HepG2 (cell line): Measurements from ENCODE around the gene DDAH2. TPM values are rescaled to one million over a fixed set of nuclear protein-coding genes. Genes with fewer than 3 reads are reported as not detected.

ENCODE experiments used
- DDIT3 ChIP-seq: sonication (generic); formaldehyde crosslinking; IDR thresholded peaks from 2 replicates; pipeline ENCODE4 v1.4.0; 2020; ENCODE audit warnings: mild to moderate bottlenecking, missing genetic modification reagents
- ELF3 ChIP-seq: IDR thresholded peaks from 2 replicates; pipeline ENCODE4 v1.6.1; 2016; ENCODE audit warnings: missing genetic modification reagents, missing compliant biosample characterization
- HDAC6 ChIP-seq: fragments of 200-600 bp; sonication (generic); IDR thresholded peaks from 2 replicates; pipeline ENCODE4 v1.7.0; 2017; ENCODE audit warnings: mild to moderate bottlenecking, antibody characterized with exemption, low read length, low read depth
- HOXA7 ChIP-seq: sonication (generic); formaldehyde crosslinking; IDR thresholded peaks from 2 replicates; pipeline ENCODE4 v1.8.1; 2022; ENCODE audit warnings: mild to moderate bottlenecking, missing genetic modification reagents, moderate library complexity
- PAWR ChIP-seq: sonication (generic); formaldehyde crosslinking; IDR thresholded peaks from 2 replicates; pipeline ENCODE4 v1.4.0; 2020; ENCODE audit warnings: missing genetic modification reagents, mild to moderate bottlenecking, borderline replicate concordance
- RELA ChIP-seq: sonication (generic); formaldehyde crosslinking; IDR thresholded peaks from 2 replicates; pipeline ENCODE4 v1.4.0; 2020; ENCODE audit warnings: missing genetic modification reagents
- RFX5 ChIP-seq: IDR thresholded peaks from 2 replicates; pipeline ENCODE4 v1.6.1; 2011; ENCODE audit warnings: low read depth, low read length, improper control_type of control experiment
- SNAPC2 ChIP-seq: sonication (generic); formaldehyde crosslinking; IDR thresholded peaks from 2 replicates; pipeline ENCODE4 v1.8.1; 2022; ENCODE audit warnings: mild to moderate bottlenecking, missing genetic modification reagents
- STAT5B ChIP-seq: sonication (generic); formaldehyde crosslinking; IDR thresholded peaks from 2 replicates; pipeline ENCODE4 v1.4.0; 2020; ENCODE audit warnings: missing genetic modification reagents
- ZBTB33 ChIP-seq: sonication (generic); formaldehyde crosslinking; IDR thresholded peaks from 2 replicates; pipeline ENCODE4 v1.4.0; 2020; ENCODE audit warnings: missing genetic modification reagents
- ZFP82 ChIP-seq: sonication (generic); formaldehyde crosslinking; IDR thresholded peaks from 2 replicates; pipeline ENCODE4 v1.5.1; 2020; ENCODE audit warnings: mild to moderate bottlenecking, missing genetic modification reagents, borderline replicate concordance
- ZFX ChIP-seq: sonication (generic); formaldehyde crosslinking; IDR thresholded peaks from 2 replicates; pipeline ENCODE4 v1.4.0; 2020; ENCODE audit warnings: mild to moderate bottlenecking, low read depth, missing genetic modification reagents, moderate library complexity
- ZKSCAN1 ChIP-seq: fragments of 150-350 bp; IDR thresholded peaks from 2 replicates; pipeline ENCODE4 v1.6.1; 2014; ENCODE audit warnings: low read length
- ZNF205 ChIP-seq: IDR thresholded peaks from 2 replicates; pipeline ENCODE4 v1.6.1; 2018; ENCODE audit warnings: missing biosample characterization, missing genetic modification reagents
- ZNF207 ChIP-seq: fragments of 450-650 bp; IDR thresholded peaks from 2 replicates; pipeline ENCODE4 v1.6.1; 2016; ENCODE audit warnings: antibody characterized with exemption, borderline replicate concordance
- ZNF33B ChIP-seq: sonication (generic); formaldehyde crosslinking; IDR thresholded peaks from 2 replicates; pipeline ENCODE4 v1.5.1; 2020; ENCODE audit warnings: mild to moderate bottlenecking, missing genetic modification reagents
- ZNF580 ChIP-seq: IDR thresholded peaks from 2 replicates; pipeline ENCODE4 v1.6.1; 2016; ENCODE audit warnings: low read depth, borderline replicate concordance
- ZNF607 ChIP-seq: sonication (generic); formaldehyde crosslinking; IDR thresholded peaks from 2 replicates; pipeline ENCODE4 v1.5.1; 2020; ENCODE audit warnings: missing genetic modification reagents, mild to moderate bottlenecking, borderline replicate concordance
- ZNF615 ChIP-seq: sonication (generic); formaldehyde crosslinking; IDR thresholded peaks from 2 replicates; pipeline ENCODE4 v1.5.0; 2020; ENCODE audit warnings: mild to moderate bottlenecking, missing genetic modification reagents, borderline replicate concordance
- ZNF720 ChIP-seq: sonication (generic); formaldehyde crosslinking; IDR thresholded peaks from 2 replicates; pipeline ENCODE4 v1.4.0; 2020; ENCODE audit warnings: missing genetic modification reagents
- ZNF782 ChIP-seq: sonication (generic); formaldehyde crosslinking; IDR thresholded peaks from 2 replicates; pipeline ENCODE4 v1.4.0; 2020; ENCODE audit warnings: missing genetic modification reagents, mild to moderate bottlenecking, borderline replicate concordance
- polyA plus RNA-seq, 8 experiments: library from polyadenylated mRNA; depleted of rRNA in 3 of 8; stranded (reverse) in 7 of 8; unstranded in 1 of 8; fragments of >200 nt; fragmentation: Illumina TruSeq in 4 of 8; extraction: Trizol in 4 of 8; gene quantifications; 2 replicates each; pipeline versions ENCODE4 v1.2.1 to v1.2.3, GENCODE V29; 2011 to 2016; ENCODE audit warnings: low read depth in 4 of 8, missing spikeins in 1 of 8, mixed read lengths in 1 of 8; ENCODE audit not compliant: insufficient read depth in 1 of 8
- total RNA-seq, 5 experiments: library from RNA; depleted of rRNA; stranded (reverse); fragments of >200 nt; fragmentation: Illumina TruSeq; extraction: Trizol; gene quantifications; 2 replicates each; pipeline ENCODE4 v1.2.3, GENCODE V29; 2016; ENCODE audit warnings: low read depth in 1 of 5
- TF ChIP-seq, protein P1 (sequence below): sonication (generic); formaldehyde crosslinking; IDR thresholded peaks from 2 replicates; pipeline ENCODE4 v1.4.0; 2020; ENCODE audit warnings: missing genetic modification reagents
- TF ChIP-seq, protein P2 (sequence below): fragments of 450-650 bp; IDR thresholded peaks from 2 replicates; pipeline ENCODE4 v1.6.1; 2017; ENCODE audit warnings: mild to moderate bottlenecking

DDAH2 gene
- total and polyA plus RNA-seq, 2 of the 13 experiments (the other 11 are each of a cell fraction or from before 2014, with no cell fraction given) = 16.4 to 21.1 TPM

DNA sequence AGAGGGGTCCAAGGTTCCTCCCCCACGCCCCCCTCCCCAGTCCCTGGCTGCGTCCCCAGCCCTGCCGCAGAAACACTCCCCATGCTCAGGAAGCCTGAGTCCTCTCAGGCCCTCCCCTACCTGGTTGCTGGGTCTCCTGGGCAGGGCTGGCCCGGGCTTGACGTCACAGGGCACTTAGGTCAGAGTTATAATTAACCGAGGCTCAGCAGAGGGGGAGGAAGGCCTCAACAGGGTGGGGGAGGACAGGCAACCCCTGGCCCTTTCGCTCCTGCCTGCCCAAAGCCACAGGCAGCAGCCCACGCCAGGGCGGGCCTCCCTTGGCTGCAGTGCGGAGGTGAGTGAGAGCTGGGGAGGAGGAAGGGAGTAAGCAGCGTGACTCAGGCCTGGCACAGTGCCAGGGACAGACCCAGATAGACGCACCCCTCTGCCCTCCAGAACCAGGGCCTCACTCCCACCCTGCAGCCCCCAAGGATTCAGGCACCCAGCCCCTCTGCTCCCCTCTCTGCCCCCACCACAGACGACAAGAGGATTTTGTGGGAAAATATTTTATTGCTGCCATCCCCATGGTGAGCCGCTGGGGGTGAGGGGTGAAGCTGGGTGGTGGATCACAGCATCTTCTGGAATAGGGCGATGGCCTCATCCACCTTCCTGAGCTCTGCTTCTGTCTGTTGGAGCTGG lies 48.0 kb upstream of the DDAH2 start, which contains the start of gene VWA7 (continued):
- TF ChIP-seq ZFX (CRISPR knock-in tag) (peak; percentile 80), ZNF205 (CRISPR knock-in tag) (peak; percentile 85; the same call in 1 of the 2 replicates), ZNF615 (CRISPR knock-in tag) (no peak), ZNF607 (CRISPR knock-in tag) (no peak), ZNF782 (CRISPR knock-in tag) (no peak; the same call in 1 of the 2 replicates), PAWR (no peak), ZNF33B (CRISPR knock-in tag) (no peak), ELF3 (CRISPR knock-in tag) (no peak; the same call in 1 of the 2 replicates), ZKSCAN1 (no peak), ZBTB33 (CRISPR knock-in tag) (0 out of 2 replicates have a peak, but pooled peaks have one; percentile 18), DDIT3 (CRISPR knock-in tag) (peak; percentile 70; the same call in 1 of the 2 replicates), HOXA7 (CRISPR knock-in tag) (no peak), ZNF720 (CRISPR knock-in tag) (no peak), HDAC6 (no peak), SNAPC2 (CRISPR knock-in tag) (no peak), STAT5B (CRISPR knock-in tag) (no peak), ZNF580 (CRISPR knock-in tag) (peak; percentile 69; the same call in 1 of the 2 replicates), ZNF207 (no peak), RELA (no peak), RFX5 (no peak), ZFP82 (CRISPR knock-in tag) (0 out of 2 replicates have a peak, but pooled peaks have one; percentile 47)
- TF ChIP-seq, protein P1, sequence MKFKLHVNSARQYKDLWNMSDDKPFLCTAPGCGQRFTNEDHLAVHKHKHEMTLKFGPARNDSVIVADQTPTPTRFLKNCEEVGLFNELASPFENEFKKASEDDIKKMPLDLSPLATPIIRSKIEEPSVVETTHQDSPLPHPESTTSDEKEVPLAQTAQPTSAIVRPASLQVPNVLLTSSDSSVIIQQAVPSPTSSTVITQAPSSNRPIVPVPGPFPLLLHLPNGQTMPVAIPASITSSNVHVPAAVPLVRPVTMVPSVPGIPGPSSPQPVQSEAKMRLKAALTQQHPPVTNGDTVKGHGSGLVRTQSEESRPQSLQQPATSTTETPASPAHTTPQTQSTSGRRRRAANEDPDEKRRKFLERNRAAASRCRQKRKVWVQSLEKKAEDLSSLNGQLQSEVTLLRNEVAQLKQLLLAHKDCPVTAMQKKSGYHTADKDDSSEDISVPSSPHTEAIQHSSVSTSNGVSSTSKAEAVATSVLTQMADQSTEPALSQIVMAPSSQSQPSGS (CRISPR knock-in tag) = peak; percentile 86; the same call in 1 of the 2 replicates
- TF ChIP-seq, protein P2, sequence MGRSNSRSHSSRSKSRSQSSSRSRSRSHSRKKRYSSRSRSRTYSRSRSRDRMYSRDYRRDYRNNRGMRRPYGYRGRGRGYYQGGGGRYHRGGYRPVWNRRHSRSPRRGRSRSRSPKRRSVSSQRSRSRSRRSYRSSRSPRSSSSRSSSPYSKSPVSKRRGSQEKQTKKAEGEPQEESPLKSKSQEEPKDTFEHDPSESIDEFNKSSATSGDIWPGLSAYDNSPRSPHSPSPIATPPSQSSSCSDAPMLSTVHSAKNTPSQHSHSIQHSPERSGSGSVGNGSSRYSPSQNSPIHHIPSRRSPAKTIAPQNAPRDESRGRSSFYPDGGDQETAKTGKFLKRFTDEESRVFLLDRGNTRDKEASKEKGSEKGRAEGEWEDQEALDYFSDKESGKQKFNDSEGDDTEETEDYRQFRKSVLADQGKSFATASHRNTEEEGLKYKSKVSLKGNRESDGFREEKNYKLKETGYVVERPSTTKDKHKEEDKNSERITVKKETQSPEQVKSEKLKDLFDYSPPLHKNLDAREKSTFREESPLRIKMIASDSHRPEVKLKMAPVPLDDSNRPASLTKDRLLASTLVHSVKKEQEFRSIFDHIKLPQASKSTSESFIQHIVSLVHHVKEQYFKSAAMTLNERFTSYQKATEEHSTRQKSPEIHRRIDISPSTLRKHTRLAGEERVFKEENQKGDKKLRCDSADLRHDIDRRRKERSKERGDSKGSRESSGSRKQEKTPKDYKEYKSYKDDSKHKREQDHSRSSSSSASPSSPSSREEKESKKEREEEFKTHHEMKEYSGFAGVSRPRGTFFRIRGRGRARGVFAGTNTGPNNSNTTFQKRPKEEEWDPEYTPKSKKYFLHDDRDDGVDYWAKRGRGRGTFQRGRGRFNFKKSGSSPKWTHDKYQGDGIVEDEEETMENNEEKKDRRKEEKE = no peak
